HepG2 (cell line): ENCODE results near the gene RORC. TPM values are rescaled to one million over a fixed set of nuclear protein-coding genes. Genes with fewer than 3 reads are reported as not detected.

Experiments used
- ATRX ChIP-seq: sonication (generic); formaldehyde crosslinking; IDR thresholded peaks from 2 replicates; pipeline ENCODE4 v1.4.0; 2020; ENCODE audit warnings: missing genetic modification reagents, borderline replicate concordance
- ETS1 ChIP-seq: sonication (generic); formaldehyde crosslinking; IDR thresholded peaks from 2 replicates; pipeline ENCODE4 v1.4.0; 2020; ENCODE audit warnings: missing genetic modification reagents
- HOXA5 ChIP-seq: sonication (generic); formaldehyde crosslinking; IDR thresholded peaks from 2 replicates; pipeline ENCODE4 v1.4.0; 2020; ENCODE audit warnings: missing genetic modification reagents
- KDM4B ChIP-seq: sonication (generic); formaldehyde crosslinking; IDR thresholded peaks from 2 replicates; pipeline ENCODE4 v1.4.0; 2020; ENCODE audit warnings: missing genetic modification reagents
- RFX1 ChIP-seq: fragments of 450-650 bp; IDR thresholded peaks from 2 replicates; pipeline ENCODE4 v1.6.1; 2017
- RFX3 ChIP-seq: IDR thresholded peaks from 2 replicates; pipeline ENCODE4 v1.6.1; 2016; ENCODE audit warnings: missing biosample characterization, missing genetic modification reagents
- SP140L ChIP-seq: sonication (generic); formaldehyde crosslinking; IDR thresholded peaks from 2 replicates; pipeline ENCODE4 v1.4.0; 2020; ENCODE audit warnings: missing genetic modification reagents, borderline replicate concordance
- SP2 ChIP-seq: sonication (generic); formaldehyde crosslinking; IDR thresholded peaks from 2 replicates; pipeline ENCODE4 v1.5.1; 2020; ENCODE audit warnings: mild to moderate bottlenecking, missing genetic modification reagents
- SPEN ChIP-seq: sonication (generic); formaldehyde crosslinking; IDR thresholded peaks from 2 replicates; pipeline ENCODE4 v1.5.1; 2020; ENCODE audit warnings: low read depth, mild to moderate bottlenecking, missing genetic modification reagents
- TRIM24 ChIP-seq: sonication (generic); formaldehyde crosslinking; IDR thresholded peaks from 2 replicates; pipeline ENCODE4 v1.8.0; 2022; ENCODE audit warnings: mild to moderate bottlenecking, missing genetic modification reagents
- ZBTB10 ChIP-seq: sonication (generic); formaldehyde crosslinking; IDR thresholded peaks from 2 replicates; pipeline ENCODE4 v1.4.0; 2020; ENCODE audit warnings: missing genetic modification reagents, borderline replicate concordance
- ZNF782 ChIP-seq: sonication (generic); formaldehyde crosslinking; IDR thresholded peaks from 2 replicates; pipeline ENCODE4 v1.4.0; 2020; ENCODE audit warnings: missing genetic modification reagents, mild to moderate bottlenecking, borderline replicate concordance
- polyA plus RNA-seq, 8 experiments: library from polyadenylated mRNA; depleted of rRNA in 3 of 8; stranded (reverse) in 7 of 8; unstranded in 1 of 8; fragments of >200 nt; fragmentation: Illumina TruSeq in 4 of 8; extraction: Trizol in 4 of 8; gene quantifications; 2 replicates each; pipeline versions ENCODE4 v1.2.1 to v1.2.3, GENCODE V29; 2011 to 2016; ENCODE audit warnings: low read depth in 4 of 8, missing spikeins in 1 of 8, mixed read lengths in 1 of 8; ENCODE audit not compliant: insufficient read depth in 1 of 8
- total RNA-seq, 5 experiments: library from RNA; depleted of rRNA; stranded (reverse); fragments of >200 nt; fragmentation: Illumina TruSeq; extraction: Trizol; gene quantifications; 2 replicates each; pipeline ENCODE4 v1.2.3, GENCODE V29; 2016; ENCODE audit warnings: low read depth in 1 of 5
- TF ChIP-seq, protein P1 (sequence below): sonication (generic); formaldehyde crosslinking; IDR thresholded peaks from 2 replicates; pipeline ENCODE4 v1.4.0; 2020; ENCODE audit warnings: mild to moderate bottlenecking, missing genetic modification reagents, borderline replicate concordance
- TF ChIP-seq, protein P2 (sequence below): IDR thresholded peaks from 2 replicates; pipeline ENCODE4 v1.6.1; 2016; ENCODE audit warnings: mild to moderate bottlenecking, missing biosample characterization, missing genetic modification reagents
- TF ChIP-seq, protein P3 (sequence below): sonication (generic); formaldehyde crosslinking; IDR thresholded peaks from 2 replicates; pipeline ENCODE4 v1.4.0; 2020; ENCODE audit warnings: missing genetic modification reagents, borderline replicate concordance

Gene RORC
- total and polyA plus RNA-seq, 2 of the 13 experiments (the other 11 are each of a cell fraction or from before 2014, with no cell fraction given): 2.5 to 6.5 TPM

DNA sequence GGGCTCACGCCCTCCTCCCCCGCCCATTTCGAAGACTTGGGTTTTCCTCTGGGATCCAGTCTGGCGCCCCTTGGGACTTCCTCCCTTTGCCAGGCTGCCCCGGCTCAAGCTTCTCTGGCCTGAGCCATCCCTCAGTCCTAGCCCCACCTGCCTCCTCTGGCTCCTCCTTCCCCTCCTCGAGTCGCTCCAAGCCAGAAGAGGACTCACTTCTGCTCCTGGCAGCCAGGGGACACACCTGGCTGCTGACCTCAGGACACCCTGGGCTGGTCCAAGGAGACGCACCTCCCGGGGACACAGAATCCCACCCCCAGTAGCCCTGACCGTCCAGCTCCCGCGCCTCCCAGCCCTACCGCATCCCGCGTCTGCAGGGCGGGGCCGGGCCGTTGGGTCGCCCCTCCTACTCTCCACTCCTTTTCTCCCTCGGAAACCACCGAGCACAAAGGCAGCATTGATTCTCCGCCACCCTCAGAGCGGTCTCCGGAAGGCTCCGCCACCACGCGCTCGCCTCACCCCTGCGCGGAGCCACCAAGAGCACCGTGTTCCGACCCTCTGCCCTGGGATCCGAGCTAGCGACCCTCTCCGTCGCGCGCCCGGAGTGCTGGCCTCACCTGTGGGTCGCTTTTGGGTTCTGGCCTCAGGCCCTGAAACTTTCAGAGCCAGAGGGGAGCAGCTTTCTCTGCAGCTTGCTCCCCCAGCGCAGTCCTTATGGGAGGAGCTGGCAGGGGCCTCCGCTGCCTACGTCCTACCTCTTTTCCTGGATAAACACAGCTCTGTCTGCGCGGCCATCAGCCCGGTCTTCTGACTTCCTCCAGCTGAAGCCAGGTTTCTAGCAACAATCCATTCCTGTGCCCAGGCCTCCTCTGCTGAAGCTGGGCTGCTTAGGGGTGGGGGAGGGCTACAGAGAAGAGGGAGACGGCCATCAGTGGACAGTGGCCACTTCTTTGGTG lies 8.1 kb upstream of the RORC start, which contains the start of gene C2CD4D (continued):
- TF ChIP-seq ZBTB10 (CRISPR knock-in tag) (no peak), SP140L (CRISPR knock-in tag) (no peak), SPEN (CRISPR knock-in tag) (0 out of 2 replicates have a peak, but pooled peaks have one; percentile 16), TRIM24 (no peak), SP2 (no peak), HOXA5 (CRISPR knock-in tag) (no peak), RFX1 (no peak), ATRX (no peak), ETS1 (CRISPR knock-in tag) (no peak), KDM4B (CRISPR knock-in tag) (no peak), ZNF782 (CRISPR knock-in tag) (no peak), RFX3 (CRISPR knock-in tag) (no peak)
- TF ChIP-seq, protein P1, sequence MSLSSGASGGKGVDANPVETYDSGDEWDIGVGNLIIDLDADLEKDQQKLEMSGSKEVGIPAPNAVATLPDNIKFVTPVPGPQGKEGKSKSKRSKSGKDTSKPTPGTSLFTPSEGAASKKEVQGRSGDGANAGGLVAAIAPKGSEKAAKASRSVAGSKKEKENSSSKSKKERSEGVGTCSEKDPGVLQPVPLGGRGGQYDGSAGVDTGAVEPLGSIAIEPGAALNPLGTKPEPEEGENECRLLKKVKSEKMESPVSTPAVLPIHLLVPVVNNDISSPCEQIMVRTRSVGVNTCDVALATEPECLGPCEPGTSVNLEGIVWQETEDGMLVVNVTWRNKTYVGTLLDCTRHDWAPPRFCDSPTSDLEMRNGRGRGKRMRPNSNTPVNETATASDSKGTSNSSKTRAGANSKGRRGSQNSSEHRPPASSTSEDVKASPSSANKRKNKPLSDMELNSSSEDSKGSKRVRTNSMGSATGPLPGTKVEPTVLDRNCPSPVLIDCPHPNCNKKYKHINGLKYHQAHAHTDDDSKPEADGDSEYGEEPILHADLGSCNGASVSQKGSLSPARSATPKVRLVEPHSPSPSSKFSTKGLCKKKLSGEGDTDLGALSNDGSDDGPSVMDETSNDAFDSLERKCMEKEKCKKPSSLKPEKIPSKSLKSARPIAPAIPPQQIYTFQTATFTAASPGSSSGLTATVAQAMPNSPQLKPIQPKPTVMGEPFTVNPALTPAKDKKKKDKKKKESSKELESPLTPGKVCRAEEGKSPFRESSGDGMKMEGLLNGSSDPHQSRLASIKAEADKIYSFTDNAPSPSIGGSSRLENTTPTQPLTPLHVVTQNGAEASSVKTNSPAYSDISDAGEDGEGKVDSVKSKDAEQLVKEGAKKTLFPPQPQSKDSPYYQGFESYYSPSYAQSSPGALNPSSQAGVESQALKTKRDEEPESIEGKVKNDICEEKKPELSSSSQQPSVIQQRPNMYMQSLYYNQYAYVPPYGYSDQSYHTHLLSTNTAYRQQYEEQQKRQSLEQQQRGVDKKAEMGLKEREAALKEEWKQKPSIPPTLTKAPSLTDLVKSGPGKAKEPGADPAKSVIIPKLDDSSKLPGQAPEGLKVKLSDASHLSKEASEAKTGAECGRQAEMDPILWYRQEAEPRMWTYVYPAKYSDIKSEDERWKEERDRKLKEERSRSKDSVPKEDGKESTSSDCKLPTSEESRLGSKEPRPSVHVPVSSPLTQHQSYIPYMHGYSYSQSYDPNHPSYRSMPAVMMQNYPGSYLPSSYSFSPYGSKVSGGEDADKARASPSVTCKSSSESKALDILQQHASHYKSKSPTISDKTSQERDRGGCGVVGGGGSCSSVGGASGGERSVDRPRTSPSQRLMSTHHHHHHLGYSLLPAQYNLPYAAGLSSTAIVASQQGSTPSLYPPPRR (CRISPR knock-in tag): no peak
- TF ChIP-seq, protein P2, sequence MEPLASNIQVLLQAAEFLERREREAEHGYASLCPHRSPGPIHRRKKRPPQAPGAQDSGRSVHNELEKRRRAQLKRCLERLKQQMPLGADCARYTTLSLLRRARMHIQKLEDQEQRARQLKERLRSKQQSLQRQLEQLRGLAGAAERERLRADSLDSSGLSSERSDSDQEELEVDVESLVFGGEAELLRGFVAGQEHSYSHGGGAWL (CRISPR knock-in tag): no peak
- TF ChIP-seq, protein P3, sequence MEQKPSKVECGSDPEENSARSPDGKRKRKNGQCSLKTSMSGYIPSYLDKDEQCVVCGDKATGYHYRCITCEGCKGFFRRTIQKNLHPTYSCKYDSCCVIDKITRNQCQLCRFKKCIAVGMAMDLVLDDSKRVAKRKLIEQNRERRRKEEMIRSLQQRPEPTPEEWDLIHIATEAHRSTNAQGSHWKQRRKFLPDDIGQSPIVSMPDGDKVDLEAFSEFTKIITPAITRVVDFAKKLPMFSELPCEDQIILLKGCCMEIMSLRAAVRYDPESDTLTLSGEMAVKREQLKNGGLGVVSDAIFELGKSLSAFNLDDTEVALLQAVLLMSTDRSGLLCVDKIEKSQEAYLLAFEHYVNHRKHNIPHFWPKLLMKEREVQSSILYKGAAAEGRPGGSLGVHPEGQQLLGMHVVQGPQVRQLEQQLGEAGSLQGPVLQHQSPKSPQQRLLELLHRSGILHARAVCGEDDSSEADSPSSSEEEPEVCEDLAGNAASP (CRISPR knock-in tag): no peak
